GM21447 (cell line): ENCODE measurements around the gene GAS7.

Source experiments
- ATAC-seq: cut with Tn5 transposase; IDR thresholded peaks from one replicate; pipeline ENCODE4 v1.9.1; 2021; ENCODE audit not compliant: unreplicated experiment

The GAS7 gene

GRCh38 chr17:9900044-9900594 lies 298.3 kb downstream of the GAS7 start:
- ATAC-seq = no peak

GRCh38 chr17:9899280-9900043 lies 298.9 kb downstream of the GAS7 start:
- ATAC-seq = no peak

DNA sequence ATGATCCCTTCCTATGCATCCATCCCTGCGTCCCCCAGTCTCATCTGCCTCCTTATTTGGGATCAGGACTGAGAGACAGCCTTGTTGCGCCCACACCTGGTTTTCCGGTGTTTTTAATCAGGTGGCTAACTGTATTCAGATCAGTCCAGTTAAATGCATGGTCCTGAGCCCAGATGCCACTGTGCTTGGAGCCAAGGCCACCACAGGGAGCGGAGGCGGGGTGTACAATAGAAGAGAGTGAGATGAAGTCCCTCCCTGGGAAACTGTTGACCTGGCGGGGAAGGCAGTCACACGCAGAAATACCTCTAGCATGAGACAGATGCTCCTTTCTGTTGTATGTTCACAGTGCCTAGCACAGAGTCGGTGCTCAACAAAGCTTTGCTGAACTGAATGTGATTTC lies 299.6 kb downstream of the GAS7 start:
- no peak for ATAC-seq

DNA sequence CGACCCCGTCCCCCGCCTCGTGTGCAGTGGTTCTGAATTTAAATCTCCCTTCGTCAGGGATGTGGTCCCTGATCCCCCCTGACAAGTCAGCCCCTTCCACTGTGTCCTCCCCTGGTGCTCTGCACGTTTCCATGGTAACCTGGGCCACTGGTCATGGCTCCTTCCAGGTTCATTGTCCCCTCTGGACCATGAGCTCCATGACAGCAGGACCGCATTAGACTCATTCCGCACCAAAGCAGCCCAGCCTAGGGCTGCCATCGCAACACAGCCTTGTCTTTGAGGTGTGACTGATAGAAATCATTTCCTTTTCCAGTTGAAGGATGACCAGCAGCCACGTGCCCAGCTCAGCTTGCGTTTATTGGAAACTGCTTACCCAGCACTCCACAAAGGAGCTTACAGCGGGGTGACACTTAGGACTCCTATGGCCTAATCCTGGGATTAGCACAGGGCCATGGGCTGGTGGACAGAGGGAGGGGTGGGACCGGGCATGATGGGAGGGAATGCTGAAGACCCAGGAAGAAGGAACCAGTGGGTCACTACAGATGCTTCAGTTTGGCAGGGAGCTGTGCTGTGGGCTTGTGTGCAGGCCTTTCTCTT lies 300.9 kb downstream of the GAS7 start:
- no peak for ATAC-seq

DNA sequence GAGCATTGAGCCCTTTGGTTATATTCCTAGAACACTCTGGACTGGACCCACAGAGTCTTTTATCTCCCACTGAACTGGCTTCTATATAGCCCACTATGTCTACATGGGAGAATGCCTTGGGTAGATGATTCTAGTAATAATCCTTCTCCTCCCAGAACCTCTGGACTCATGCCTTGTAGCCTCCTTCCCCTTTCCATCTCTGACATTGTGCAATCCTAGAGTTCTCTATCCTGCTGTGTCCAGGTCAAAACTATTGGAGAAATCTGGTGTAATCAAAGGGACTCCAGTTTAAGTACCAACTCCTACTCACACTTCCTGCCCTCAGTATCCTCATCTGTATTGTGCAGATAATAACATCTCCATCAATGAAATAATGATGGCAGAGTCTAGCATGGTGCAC lies 302.5 kb downstream of the GAS7 start:
- no peak for ATAC-seq

DNA sequence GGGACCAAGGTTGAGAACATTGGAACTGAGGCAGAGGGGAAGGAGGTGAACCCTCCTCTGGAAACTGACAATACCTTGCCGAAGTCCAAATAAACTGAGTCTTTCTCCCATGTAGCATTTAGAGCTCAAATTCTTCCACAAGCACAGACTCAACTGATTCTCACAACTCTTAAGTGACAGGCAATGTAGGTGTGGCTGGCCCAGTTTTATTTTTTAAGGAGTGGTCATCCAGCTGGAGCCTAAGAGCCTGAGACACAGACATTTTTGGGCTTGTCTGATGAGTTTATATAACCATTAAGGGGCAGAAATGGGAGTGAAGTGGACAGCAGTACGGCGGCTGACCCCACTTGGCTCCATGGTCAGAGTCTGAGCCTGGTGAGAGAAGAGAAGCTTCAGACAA lies 304.2 kb downstream of the GAS7 start:
- no peak for ATAC-seq

DNA sequence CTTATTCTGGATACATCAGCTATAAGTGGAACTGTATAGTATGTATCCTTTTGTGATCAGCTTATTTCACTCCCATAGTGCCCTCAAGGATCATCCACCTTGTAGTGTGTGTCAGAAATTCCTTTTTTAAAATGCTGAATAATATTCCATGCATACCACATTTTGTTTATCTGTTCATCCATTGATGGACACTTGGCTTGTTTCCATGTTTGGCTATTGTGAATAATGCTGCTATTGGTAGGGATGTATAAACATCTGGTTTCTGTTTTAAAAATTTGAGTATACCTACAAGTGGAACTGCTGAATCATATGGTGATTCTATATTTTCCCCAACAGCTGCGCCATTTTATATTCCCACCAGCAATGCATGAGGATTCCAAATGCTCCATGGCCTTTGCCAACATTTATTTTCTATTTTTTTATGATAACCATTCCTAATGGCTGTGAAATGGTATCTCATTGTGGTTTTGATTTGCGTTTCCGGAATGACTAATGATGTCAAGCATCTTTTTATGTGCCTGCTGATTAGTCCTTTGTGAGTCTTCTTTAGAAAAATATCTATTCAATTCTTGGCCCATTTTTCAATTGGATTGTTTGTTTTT lies 304.9 kb downstream of the GAS7 start:
- ATAC-seq = no peak

DNA sequence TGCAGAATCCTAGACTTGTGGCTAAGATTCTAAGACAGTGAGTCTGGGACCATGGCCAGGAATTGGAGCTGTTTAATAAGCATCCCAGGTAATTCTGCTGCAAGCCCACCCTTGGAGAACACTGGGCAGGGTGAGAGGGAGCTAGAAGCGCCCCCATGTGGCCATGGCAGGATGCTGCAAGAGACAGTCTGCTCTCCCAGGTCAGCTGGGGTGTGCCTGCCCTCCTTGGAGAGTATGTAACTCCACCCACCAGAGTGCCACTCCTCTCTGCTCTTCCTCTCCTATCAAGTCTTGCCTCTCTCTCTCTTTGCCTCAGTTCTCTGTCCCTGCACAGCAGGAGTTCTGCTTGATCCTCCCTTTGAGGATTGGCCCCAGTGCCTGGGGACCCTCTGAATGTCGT lies 308.3 kb downstream of the GAS7 start:
- no peak for ATAC-seq

- ATAC-seq = no peak
Observed at GRCh38 chr17:9887508-9887907, 310.9 kb downstream of the GAS7 start.

GRCh38 chr17:9886141-9886930 lies 312.1 kb downstream of the GAS7 start:
- ATAC-seq = no peak

DNA sequence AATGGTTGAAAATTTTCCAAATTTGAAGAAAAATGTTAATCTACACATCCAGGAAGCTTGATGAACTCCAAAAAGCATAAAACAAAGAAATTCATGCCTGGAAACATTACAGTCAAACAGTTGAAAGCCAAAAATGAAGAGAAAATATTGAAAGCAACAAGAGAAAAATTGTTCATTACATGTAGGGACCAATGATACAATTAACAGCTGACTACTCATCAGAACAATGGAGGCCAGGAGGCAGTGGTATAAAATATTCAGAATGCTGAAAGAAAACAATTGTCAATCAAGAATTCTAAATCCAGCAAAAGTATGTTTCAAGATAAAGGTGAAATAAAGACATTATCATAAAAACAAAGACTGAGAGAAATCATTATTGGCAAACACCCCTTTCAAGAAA lies 315.0 kb downstream of the GAS7 start:
- ATAC-seq = no peak

GRCh38 chr17:9880582-9880999 lies 317.8 kb downstream of the GAS7 start:
- ATAC-seq = no peak

GRCh38 chr17:9878786-9879525 lies 319.4 kb downstream of the GAS7 start:
- no peak for ATAC-seq

DNA sequence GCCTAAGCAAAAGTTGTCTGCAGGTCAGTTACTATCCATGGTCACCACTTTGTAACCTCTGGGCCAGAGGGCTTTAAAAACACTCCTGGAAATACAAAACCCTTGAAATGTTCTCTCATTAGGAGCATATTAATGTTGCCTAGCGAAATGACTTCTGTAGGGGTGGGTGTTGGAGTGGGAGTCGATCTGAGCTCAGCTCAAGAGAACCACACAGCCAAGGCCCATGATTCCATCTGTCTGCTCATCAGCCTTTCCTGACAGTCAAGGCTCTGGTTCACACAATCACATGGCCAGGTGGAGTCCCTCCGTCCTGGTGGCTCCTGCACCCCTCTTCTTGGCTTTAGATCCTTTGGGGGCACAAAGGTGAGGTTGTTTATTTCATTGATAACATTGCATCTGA lies 320.1 kb downstream of the GAS7 start:
- no peak for ATAC-seq

DNA sequence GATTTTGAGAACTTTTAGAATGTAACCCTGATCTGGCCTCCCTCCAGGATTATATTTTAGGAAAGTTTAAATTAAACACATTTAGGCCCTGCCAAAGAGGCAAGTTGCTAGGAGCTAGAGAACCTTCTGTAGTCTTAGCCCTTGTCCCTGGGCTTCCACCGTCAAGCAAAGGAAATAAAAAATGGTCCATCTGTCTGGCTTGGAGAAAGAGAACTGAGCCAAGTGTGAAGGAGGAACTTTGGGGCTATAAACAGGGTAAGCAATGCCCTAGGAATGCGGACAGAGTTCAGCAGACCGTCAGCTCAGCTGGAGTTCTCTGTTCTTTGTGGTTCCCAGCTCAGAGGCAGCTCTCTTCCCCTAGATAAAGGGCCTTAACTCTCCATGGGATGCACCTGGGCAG lies 323.0 kb downstream of the GAS7 start:
- ATAC-seq = no peak

- no peak for ATAC-seq
Observed at GRCh38 chr17:9874722-9875121, 323.7 kb downstream of the GAS7 start.

- no peak for ATAC-seq
Observed at GRCh38 chr17:9872852-9873251, 325.6 kb downstream of the GAS7 start.

GRCh38 chr17:9868552-9868951 lies 329.9 kb downstream of the GAS7 start:
- ATAC-seq = no peak

DNA sequence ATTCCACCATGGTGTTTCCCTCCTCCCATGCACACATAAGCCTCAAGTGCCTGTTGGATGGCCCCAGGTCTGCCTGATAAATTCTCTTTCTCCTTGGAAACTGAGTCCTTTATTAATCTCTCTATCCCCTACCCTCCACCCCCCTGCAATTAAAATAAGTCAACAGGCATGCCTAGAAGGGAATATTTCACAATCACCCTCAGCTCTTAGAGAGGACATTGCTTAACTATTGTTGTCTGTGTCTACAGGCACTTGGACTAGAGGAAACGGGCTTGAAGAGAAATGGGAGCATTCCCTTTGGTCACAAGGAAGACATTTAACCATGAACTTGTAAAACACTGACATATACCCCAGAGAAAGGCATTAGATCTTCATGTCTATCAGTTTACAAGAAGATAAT lies 332.8 kb downstream of the GAS7 start:
- ATAC-seq = no peak

- ATAC-seq = no peak
Observed at GRCh38 chr17:9862949-9863348, 335.5 kb downstream of the GAS7 start.

DNA sequence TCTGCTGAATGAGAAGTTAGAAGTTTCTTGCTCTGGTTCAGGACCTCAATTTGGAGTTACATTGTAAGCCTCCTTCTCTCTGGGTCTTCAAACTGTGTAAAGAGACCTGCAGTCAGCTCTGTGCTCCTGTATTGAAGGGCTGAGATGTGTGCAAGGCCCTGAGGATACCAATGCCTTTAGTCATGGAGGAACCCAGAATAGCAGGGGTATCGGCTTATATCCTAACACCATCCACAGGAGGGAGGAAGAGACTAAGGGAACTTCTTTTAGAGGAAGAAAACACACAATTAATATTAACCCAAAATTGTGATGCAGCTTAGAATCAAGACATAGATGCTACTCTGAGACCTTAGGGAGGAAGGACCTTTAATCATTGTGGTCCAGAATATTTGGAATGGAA lies 336.2 kb downstream of the GAS7 start:
- ATAC-seq = no peak
